Activated effector memory CD4-positive, alpha-beta T cell treated with Interleukin-2 at 50 U/mL for 16 hours (primary cell): ENCODE data around the gene PREX1.

Experiments
- DNase-seq: peaks from one replicate; pipeline ENCODE4 v3.0.0-alpha.2; 2020

Gene PREX1

GRCh38 chr20:48711696-48712464 lies 115.9 kb downstream of the PREX1 start:
- no peak for DNase-seq

- DNase-seq = no peak
Measured at GRCh38 chr20:48711044-48711428, 116.8 kb downstream of the PREX1 start.

GRCh38 chr20:48710341-48711043 lies 117.3 kb downstream of the PREX1 start:
- DNase-seq = no peak

- DNase-seq = no peak
Measured at GRCh38 chr20:48709744-48710143, 118.1 kb downstream of the PREX1 start.

GRCh38 chr20:48709058-48709691 lies 118.6 kb downstream of the PREX1 start:
- no peak for DNase-seq

DNA sequence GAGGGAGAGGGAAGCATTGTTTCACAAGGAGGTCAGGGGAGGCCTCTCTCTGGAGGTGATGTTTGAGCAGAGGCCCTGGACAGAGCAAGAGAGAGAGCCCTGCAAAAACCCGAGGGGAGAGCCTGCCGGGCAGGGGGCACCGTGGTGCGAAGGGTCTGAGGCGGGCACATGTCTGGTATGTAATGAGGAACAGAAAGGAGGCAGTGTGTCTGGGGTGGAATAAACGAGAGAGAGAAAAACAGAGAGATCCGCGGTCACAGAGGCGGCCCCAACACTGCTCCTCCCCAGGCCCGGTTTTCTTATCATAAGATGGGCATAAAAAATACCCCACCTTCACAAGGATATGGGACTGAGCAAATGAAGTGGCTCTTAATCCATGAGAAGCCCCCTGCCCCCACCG lies 119.2 kb downstream of the PREX1 start:
- no peak for DNase-seq

DNA sequence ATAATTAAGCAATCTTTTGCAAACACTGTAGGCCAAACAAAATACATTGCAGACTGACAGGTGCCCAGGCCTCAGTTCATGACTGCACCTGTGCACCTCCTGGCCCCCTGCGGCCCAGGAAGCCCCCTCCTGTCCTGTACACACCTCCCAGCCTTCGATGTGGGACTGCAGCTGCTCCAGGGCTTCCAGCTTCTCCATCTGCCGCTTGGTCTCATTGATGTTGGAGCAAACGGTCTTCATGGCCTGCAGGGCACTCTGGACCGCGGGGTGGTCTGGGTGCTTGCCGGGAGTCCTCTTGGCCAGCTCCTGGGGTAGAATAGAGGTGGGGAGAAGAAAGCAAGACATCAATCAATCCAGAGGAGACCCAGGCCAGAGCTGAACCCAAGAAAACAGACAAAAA lies 119.7 kb downstream of the PREX1 start:
- DNase-seq = no peak

GRCh38 chr20:48706710-48707365 lies 121.0 kb downstream of the PREX1 start:
- DNase-seq = no peak

DNA sequence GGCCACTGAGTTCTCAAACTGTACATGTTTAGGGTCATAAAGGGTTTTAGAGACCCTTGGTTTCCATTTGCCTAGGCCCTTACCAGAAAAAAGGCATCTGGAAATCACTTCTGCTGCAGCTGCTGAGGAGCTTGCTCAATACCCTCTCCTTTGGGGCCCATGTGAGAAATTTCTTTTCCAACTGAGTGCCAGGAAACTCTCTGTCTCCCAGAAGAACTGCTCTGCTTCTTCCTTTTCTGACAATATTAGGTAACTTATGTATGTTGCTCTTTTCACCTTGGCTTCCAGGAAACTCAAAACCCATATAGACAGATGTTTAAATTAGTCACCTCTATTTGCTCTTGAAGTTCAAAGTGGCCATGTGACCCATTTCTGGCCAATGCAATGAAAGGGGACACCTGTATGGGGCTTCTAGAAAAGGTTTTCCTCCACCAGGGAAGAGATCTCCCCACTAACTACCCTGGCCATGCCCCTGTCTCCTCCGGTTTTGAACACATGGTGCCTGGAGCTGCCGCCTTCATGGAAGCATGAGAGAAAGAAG lies 121.6 kb downstream of the PREX1 start:
- DNase-seq = no peak

DNA sequence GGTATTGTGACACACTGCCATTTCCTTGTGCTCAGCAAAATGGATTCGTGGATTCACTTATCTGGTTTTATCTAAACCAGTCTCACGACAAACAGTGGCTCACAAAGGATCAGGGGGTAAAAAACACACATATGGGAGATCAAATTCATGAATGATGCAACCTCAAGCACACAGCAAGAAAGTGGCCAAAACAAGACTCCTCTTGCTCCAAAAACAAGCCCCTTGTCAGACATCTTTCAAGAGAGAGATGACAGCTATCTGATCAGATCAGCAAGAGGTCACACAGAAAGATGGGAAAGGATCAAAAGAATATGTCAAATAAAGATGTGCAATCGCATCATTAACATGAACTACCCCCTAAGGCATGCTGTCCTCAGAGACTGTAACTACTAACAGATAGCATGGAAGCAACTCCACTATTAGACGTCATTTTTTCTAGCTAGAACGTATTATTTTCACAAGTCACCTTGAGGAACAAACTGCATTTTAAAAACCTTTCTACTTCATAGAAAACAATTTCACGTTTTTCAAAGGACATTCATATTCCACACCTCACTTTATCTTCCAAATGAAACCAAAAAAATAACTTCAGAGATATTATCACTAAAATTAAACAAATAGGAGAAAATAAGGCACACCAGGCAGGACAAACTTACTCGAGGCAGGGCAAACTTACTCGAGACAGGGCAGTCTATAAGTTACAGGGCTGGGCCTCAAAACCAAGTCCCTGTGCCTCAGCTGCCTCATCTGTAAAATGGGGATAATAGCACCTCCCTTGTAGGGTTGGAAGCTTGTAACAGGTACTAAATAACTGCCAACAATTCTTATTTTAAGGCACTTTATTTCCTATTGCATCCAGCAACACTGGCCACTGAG lies 122.3 kb downstream of the PREX1 start:
- DNase-seq = no peak

GRCh38 chr20:48704761-48705160 lies 123.0 kb downstream of the PREX1 start:
- no peak for DNase-seq

- no peak for DNase-seq
Measured at GRCh38 chr20:48703511-48704219, 124.1 kb downstream of the PREX1 start.

GRCh38 chr20:48703107-48703506 lies 124.7 kb downstream of the PREX1 start:
- no peak for DNase-seq

GRCh38 chr20:48702455-48702913 lies 125.3 kb downstream of the PREX1 start:
- no peak for DNase-seq

- DNase-seq = no peak
Measured at GRCh38 chr20:48701702-48702101, 126.1 kb downstream of the PREX1 start.

GRCh38 chr20:48698507-48699267 lies 129.1 kb downstream of the PREX1 start:
- DNase-seq = no peak

DNA sequence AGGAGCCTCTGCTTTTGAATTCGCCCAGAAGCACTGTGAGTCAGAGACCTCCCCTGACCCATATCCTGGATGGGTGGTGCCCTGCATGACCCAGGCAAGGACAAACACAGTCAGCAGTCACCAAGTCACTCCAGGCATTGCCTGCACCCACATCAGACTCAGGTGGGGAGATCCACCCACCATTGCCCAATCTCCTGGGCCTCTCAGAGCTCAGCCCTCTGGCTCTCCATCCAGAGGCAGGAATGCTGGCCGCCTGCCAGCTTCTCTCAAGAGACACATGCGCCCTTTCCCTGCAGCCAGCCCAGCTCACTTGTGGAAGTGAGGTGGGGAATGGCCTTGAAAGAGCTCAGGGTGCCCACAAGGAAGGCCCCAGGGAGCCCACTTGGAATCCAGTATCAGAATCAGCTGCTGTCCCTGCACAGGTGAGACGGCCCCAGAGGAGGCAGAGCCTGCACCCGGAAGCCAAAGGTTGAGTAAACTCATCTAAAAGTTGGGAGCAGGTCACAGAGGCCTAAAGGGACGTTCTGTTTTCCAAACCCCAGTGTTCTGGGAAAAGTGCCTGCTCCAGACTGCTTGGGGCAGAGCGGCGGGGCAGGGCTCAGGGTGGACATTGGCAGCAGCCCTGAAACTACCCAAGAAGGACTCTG lies 129.8 kb downstream of the PREX1 start:
- DNase-seq = no peak

GRCh38 chr20:48696671-48697070 lies 131.1 kb downstream of the PREX1 start:
- no peak for DNase-seq

DNA sequence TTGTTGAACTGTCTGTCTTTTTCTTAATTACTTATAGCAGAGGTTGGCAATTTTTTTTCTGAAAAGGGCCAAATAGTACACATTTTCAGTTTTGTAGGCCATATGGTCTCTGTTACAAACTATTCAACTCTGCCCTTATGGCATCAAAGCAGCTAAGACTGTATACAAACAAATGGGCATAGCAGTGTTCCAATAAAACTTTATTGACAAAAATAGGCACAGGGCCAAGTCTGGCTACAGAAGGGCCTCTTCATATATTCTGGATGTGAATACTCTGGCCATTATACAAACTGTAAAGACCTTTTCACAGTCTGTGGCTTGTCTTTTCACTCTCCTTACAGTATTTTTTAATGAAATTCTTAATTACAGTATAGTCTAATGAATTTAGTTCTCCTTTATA lies 132.1 kb downstream of the PREX1 start:
- no peak for DNase-seq

GRCh38 chr20:48695255-48695654 lies 132.5 kb downstream of the PREX1 start:
- DNase-seq = no peak
